Measurements from ENCODE around the gene PELI2. TPM values are rescaled to one million over a fixed set of nuclear protein-coding genes. Genes with fewer than 3 reads are reported as not detected.

Gene PELI2
- total and polyA plus RNA-seq, 2 donors (not counting 1 experiment from before 2014, with no cell fraction given): 15.5 to 29.2 TPM

DNA sequence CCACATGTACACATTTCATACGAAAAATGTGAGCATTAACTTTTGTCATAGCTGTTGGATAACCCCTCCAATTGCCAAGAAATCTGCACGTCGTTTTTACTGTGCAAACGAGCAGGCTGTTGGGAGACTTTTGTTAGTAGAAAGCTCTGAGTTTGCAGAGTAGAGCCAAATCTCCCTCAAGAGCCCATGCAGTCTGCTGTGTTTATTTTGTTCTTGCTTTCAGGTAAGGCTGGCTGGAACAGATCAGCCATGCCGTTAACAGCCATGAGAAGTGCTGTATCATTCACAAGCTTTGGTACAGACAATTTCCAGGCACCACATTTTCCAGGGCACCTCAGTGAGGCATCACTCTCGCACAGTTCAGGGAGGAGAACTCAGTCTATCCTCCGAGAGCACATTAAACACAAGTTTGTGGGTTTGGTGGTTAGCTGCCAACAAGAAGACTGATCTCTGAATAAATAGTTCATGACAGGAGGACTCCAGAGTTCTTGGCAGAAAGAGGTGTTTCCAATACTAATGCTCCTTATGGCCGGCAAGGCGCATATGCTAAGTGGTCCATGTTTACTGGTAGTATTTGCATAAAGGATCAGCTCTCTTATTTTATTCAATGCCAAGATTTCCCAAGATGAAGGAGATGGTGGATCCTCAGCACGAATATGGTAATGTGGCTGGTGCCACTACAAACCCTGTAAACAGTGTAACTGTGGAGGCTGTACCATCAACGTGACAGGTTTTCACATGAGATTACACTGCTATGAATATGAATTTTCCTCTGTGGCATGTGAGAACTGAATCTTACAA, 30.3 kb upstream of the PELI2 start:
- Histone ChIP-seq H3K9ac (ENCODE audit: insufficient read depth, low read length) (no peak overlapping the region), H3K9me3 (ENCODE audit: control insufficient read depth, insufficient read depth, low read depth, low read length) (no peaks in the 10 kb centered on the region), H4K20me1 (ENCODE audit: control insufficient read depth, extremely low read depth, insufficient read depth, low read length) (no peaks in the 10 kb centered on the region), H2AFZ (ENCODE audit: low read length) (no peak overlapping the region), H3K4me1 (ENCODE audit: control insufficient read depth, extremely low read depth, insufficient read depth, low read length) (no peaks in the 10 kb centered on the region), H3K27me3 (ENCODE audit: control insufficient read depth, insufficient read depth, low read length) (peaks cover 8% of the 10 kb centered on the region), H3K4me3 (replicated peaks in 1 of 4; ENCODE audit: control extremely low read depth in 1 of 4, insufficient read depth in 1 of 4, low read depth in 3 of 4, low read length in 4 of 4) (no peak overlapping the region), H3K79me2 (ENCODE audit: control insufficient read depth, insufficient read depth, low read length) (no peaks in the 10 kb centered on the region), H3K4me2 (ENCODE audit: extremely low read depth, insufficient read depth, low read length) (no peak overlapping the region), H3K27ac (ENCODE audit: insufficient read depth, low read length) (no peak overlapping the region), H3K36me3 (ENCODE audit: control insufficient read depth, insufficient read depth, low read length) (no peaks in the 10 kb centered on the region)
- DNase-seq (ENCODE audit: low read depth in 2 of 2): peak; percentile 47 to 74
- TF ChIP-seq, protein P1, sequence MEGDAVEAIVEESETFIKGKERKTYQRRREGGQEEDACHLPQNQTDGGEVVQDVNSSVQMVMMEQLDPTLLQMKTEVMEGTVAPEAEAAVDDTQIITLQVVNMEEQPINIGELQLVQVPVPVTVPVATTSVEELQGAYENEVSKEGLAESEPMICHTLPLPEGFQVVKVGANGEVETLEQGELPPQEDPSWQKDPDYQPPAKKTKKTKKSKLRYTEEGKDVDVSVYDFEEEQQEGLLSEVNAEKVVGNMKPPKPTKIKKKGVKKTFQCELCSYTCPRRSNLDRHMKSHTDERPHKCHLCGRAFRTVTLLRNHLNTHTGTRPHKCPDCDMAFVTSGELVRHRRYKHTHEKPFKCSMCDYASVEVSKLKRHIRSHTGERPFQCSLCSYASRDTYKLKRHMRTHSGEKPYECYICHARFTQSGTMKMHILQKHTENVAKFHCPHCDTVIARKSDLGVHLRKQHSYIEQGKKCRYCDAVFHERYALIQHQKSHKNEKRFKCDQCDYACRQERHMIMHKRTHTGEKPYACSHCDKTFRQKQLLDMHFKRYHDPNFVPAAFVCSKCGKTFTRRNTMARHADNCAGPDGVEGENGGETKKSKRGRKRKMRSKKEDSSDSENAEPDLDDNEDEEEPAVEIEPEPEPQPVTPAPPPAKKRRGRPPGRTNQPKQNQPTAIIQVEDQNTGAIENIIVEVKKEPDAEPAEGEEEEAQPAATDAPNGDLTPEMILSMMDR (conservative IDR thresholded peaks at IDR 0.05 in 1 of 2, IDR thresholded peaks at IDR 0.05 in 1 of 2; ENCODE audit: low read depth in 1 of 2, low read length in 2 of 2): no peak
- no peak for TF ChIP-seq EZH2 (IDR thresholded peaks at IDR 0.05; ENCODE audit: low read length, missing control alignments)

DNA sequence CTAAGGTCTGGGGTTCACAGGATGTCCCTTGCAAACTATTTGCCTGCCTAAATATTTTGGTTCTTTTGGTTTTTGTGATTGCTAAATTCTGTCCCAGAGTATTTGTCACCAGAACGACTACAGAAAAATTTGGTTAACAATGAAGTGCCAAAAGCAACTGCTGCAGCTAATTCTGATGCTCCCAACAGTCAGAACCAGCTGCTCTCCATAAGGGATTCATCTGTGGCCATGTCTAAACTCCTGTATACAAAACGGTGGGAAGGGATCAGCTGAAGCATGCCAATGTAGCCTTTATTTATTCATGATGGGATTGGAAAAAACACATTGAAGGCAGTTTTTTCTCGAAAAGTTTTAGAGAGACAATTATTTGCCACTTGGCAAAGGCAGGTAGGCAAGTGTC, 29.3 kb upstream of the PELI2 start:
- H4K20me1 ChIP-seq (ENCODE audit: control insufficient read depth, extremely low read depth, insufficient read depth, low read length): no peaks in the 10 kb centered on the region
- H3K27ac ChIP-seq (ENCODE audit: insufficient read depth, low read length): no peak overlapping the region
- no peak for DNase-seq (ENCODE audit: low read depth in 2 of 2)
- no peak for TF ChIP-seq EZH2 (IDR thresholded peaks at IDR 0.05; ENCODE audit: low read length, missing control alignments)
- TF ChIP-seq, protein P1 (conservative IDR thresholded peaks at IDR 0.05 in 1 of 2, IDR thresholded peaks at IDR 0.05 in 1 of 2; ENCODE audit: low read depth in 1 of 2, low read length in 2 of 2): no peak
- H3K79me2 ChIP-seq (ENCODE audit: control insufficient read depth, insufficient read depth, low read length): no peaks in the 10 kb centered on the region
- no peak overlapping the region for H3K9ac ChIP-seq (ENCODE audit: insufficient read depth, low read length)
- peaks cover 8% of the 10 kb centered on the region for H3K27me3 ChIP-seq (ENCODE audit: control insufficient read depth, insufficient read depth, low read length)
- H3K4me2 ChIP-seq (ENCODE audit: extremely low read depth, insufficient read depth, low read length): no peak overlapping the region
- no peaks in the 10 kb centered on the region for H3K36me3 ChIP-seq (ENCODE audit: control insufficient read depth, insufficient read depth, low read length)
- H3K9me3 ChIP-seq (ENCODE audit: control insufficient read depth, insufficient read depth, low read depth, low read length): no peaks in the 10 kb centered on the region
- H3K4me1 ChIP-seq (ENCODE audit: control insufficient read depth, extremely low read depth, insufficient read depth, low read length): no peaks in the 10 kb centered on the region
- no peak overlapping the region for H3K4me3 ChIP-seq (replicated peaks in 1 of 4; ENCODE audit: control extremely low read depth in 1 of 4, insufficient read depth in 1 of 4, low read depth in 3 of 4, low read length in 4 of 4)
- H2AFZ ChIP-seq (ENCODE audit: low read length): no peak overlapping the region

DNA sequence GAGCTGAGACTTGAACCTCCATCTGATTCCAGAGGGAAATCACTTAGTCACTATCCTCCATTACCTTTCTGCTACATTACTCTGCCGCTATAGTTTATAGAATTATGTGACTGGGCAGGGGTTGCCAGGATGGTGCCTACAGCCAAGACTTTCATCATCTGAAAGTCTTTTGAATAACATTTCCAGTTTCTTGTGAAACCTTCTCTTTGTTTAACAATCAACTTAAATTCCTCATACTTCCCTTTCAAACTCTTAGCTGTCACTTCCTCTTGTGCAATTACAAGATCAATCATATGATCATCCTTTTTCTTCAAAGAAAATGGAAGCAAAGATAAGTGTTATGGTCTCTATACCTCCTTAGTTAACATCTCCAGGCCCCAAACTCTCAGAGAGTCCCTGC, 25.4 kb upstream of the PELI2 start:
- H3K36me3 ChIP-seq (ENCODE audit: control insufficient read depth, insufficient read depth, low read length): no peaks in the 10 kb centered on the region
- no peaks in the 10 kb centered on the region for H4K20me1 ChIP-seq (ENCODE audit: control insufficient read depth, extremely low read depth, insufficient read depth, low read length)
- TF ChIP-seq EZH2 (IDR thresholded peaks at IDR 0.05; ENCODE audit: low read length, missing control alignments): no peak
- TF ChIP-seq, protein P1 (conservative IDR thresholded peaks at IDR 0.05 in 1 of 2, IDR thresholded peaks at IDR 0.05 in 1 of 2; ENCODE audit: low read depth in 1 of 2, low read length in 2 of 2): no peak
- no peak for DNase-seq (ENCODE audit: low read depth in 2 of 2)
- no peak overlapping the region for H3K4me2 ChIP-seq (ENCODE audit: extremely low read depth, insufficient read depth, low read length)
- H3K4me3 ChIP-seq (replicated peaks in 1 of 4; ENCODE audit: control extremely low read depth in 1 of 4, insufficient read depth in 1 of 4, low read depth in 3 of 4, low read length in 4 of 4): no peak overlapping the region
- H3K9ac ChIP-seq (ENCODE audit: insufficient read depth, low read length): no peak overlapping the region
- no peaks in the 10 kb centered on the region for H3K9me3 ChIP-seq (ENCODE audit: control insufficient read depth, insufficient read depth, low read depth, low read length)
- no peak overlapping the region for H3K27ac ChIP-seq (ENCODE audit: insufficient read depth, low read length)
- H3K27me3 ChIP-seq (ENCODE audit: control insufficient read depth, insufficient read depth, low read length): peaks cover 1% of the 10 kb centered on the region
- H3K4me1 ChIP-seq (ENCODE audit: control insufficient read depth, extremely low read depth, insufficient read depth, low read length): no peaks in the 10 kb centered on the region
- H3K79me2 ChIP-seq (ENCODE audit: control insufficient read depth, insufficient read depth, low read length): no peaks in the 10 kb centered on the region
- H2AFZ ChIP-seq (ENCODE audit: low read length): no peak overlapping the region
